ENCODE data around the gene THSD4. TPM values are rescaled to one million over a fixed set of nuclear protein-coding genes. Genes with fewer than 3 reads are reported as not detected.

THSD4 gene
- total RNA-seq, 1 donor from 2014 or later = 116 TPM

- intact Hi-C loops (cut with DNase I) = no loop called here
- no peak for DNase-seq (ENCODE audit: low spot score)
These were observed 392.9 kb downstream of the THSD4 start for GRCh38 chr15:71508081-71508682.

- intact Hi-C loops (cut with DNase I) = no loop called here
- DNase-seq (ENCODE audit: low spot score) = no peak
These were observed 393.9 kb downstream of the THSD4 start for GRCh38 chr15:71509139-71509538.

- no peak for DNase-seq (ENCODE audit: low spot score)
These were observed 395.5 kb downstream of the THSD4 start for GRCh38 chr15:71510763-71511162.

GRCh38 chr15:71511796-71512681 lies 396.8 kb downstream of the THSD4 start:
- intact Hi-C loops (cut with DNase I) = no loop called here
- no peak for DNase-seq (ENCODE audit: low spot score)

More at GRCh38 chr15:71510763-71511162, 395.5 kb downstream of the THSD4 start:
- intact Hi-C loops (cut with DNase I) = no loop called here

- DNase-seq (ENCODE audit: low spot score) = no peak
- intact Hi-C loops (cut with DNase I) = no loop called here
These were observed 397.4 kb downstream of the THSD4 start for GRCh38 chr15:71512682-71513006.

GRCh38 chr15:71515375-71516186 lies 400.3 kb downstream of the THSD4 start:
- DNase-seq (ENCODE audit: low spot score) = no peak
- intact Hi-C loops (cut with DNase I) = no loop called here

GRCh38 chr15:71517751-71518150 lies 402.5 kb downstream of the THSD4 start:
- intact Hi-C loops (cut with DNase I) = no loop called here
- DNase-seq (ENCODE audit: low spot score) = no peak

- intact Hi-C loops (cut with DNase I) = no loop called here
- no peak for DNase-seq (ENCODE audit: low spot score)
These were observed 403.4 kb downstream of the THSD4 start for GRCh38 chr15:71518661-71519060.

GRCh38 chr15:71526060-71526820 lies 411.0 kb downstream of the THSD4 start:
- intact Hi-C loops (cut with DNase I) = no loop called here
- no peak for DNase-seq (ENCODE audit: low spot score)

- intact Hi-C loops (cut with DNase I) = no loop called here
- no peak for DNase-seq (ENCODE audit: low spot score)
These were observed 414.1 kb downstream of the THSD4 start for GRCh38 chr15:71529361-71529760.

GRCh38 chr15:71530116-71530515 lies 414.8 kb downstream of the THSD4 start:
- DNase-seq (ENCODE audit: low spot score) = no peak
- intact Hi-C loops (cut with DNase I) = no loop called here

- intact Hi-C loops (cut with DNase I) = no loop called here
- DNase-seq (ENCODE audit: low spot score) = no peak
These were observed 417.7 kb downstream of the THSD4 start for GRCh38 chr15:71532994-71533393.

GRCh38 chr15:71538181-71538580 lies 422.9 kb downstream of the THSD4 start:
- intact Hi-C loops (cut with DNase I) = no loop called here
- DNase-seq (ENCODE audit: low spot score) = no peak

GRCh38 chr15:71541746-71542145 lies 426.5 kb downstream of the THSD4 start:
- no peak for DNase-seq (ENCODE audit: low spot score)
- intact Hi-C loops (cut with DNase I) = no loop called here

- no peak for DNase-seq (ENCODE audit: low spot score)
- intact Hi-C loops (cut with DNase I) = no loop called here
These were observed 427.6 kb downstream of the THSD4 start for GRCh38 chr15:71542836-71543235.

GRCh38 chr15:71543413-71543812 lies 428.1 kb downstream of the THSD4 start:
- intact Hi-C loops (cut with DNase I) = no loop called here
- no peak for DNase-seq (ENCODE audit: low spot score)

GRCh38 chr15:71545223-71545760 lies 430.0 kb downstream of the THSD4 start:
- intact Hi-C loops (cut with DNase I) = no loop called here
- no peak for DNase-seq (ENCODE audit: low spot score)

GRCh38 chr15:71545923-71546322 lies 430.7 kb downstream of the THSD4 start:
- intact Hi-C loops (cut with DNase I) = no loop called here
- no peak for DNase-seq (ENCODE audit: low spot score)

GRCh38 chr15:71547011-71547410 lies 431.7 kb downstream of the THSD4 start:
- no peak for DNase-seq (ENCODE audit: low spot score)
- intact Hi-C loops (cut with DNase I) = no loop called here

Measured in cardiac septum (tissue), 1 donor.